MV-4-11 (cell line): ENCODE results near the gene LHX3.
"Not testable (repeated sequence)": the region's sequence is repeated elsewhere in the genome, so short reads cannot be mapped to it uniquely, and the experiment has no call there.

Experiments
- DNase-seq: peaks from one replicate; lab custom pipeline; 2025; lab: John Stamatoyannopoulos, UW

Gene LHX3

GRCh38 chr9:136153381-136154065 is 51.4 kb downstream of the LHX3 start:
- no peak for DNase-seq

GRCh38 chr9:136152931-136153330 is 52.0 kb downstream of the LHX3 start:
- no peak for DNase-seq

- no peak for DNase-seq
Observed at GRCh38 chr9:136152543-136152866, 52.4 kb downstream of the LHX3 start.

- no peak for DNase-seq
Observed at GRCh38 chr9:136151848-136152542, 52.9 kb downstream of the LHX3 start.

GRCh38 chr9:136151214-136151804 is 53.6 kb downstream of the LHX3 start:
- DNase-seq: no peak

GRCh38 chr9:136150664-136151213 is 54.2 kb downstream of the LHX3 start:
- DNase-seq: not testable (repeated sequence)

GRCh38 chr9:136149853-136150252 is 55.1 kb downstream of the LHX3 start:
- no peak for DNase-seq

- no peak for DNase-seq
Observed at GRCh38 chr9:136149337-136149736, 55.6 kb downstream of the LHX3 start.

GRCh38 chr9:136148766-136149165 is 56.2 kb downstream of the LHX3 start:
- no peak for DNase-seq

GRCh38 chr9:136147890-136148714 is 56.8 kb downstream of the LHX3 start:
- DNase-seq: no peak

GRCh38 chr9:136147038-136147889 is 57.7 kb downstream of the LHX3 start:
- DNase-seq: no peak
